ENCODE results near the gene KRT84. TPM values are rescaled to one million over a fixed set of nuclear protein-coding genes. Genes with fewer than 3 reads are reported as not detected.

Gene KRT84
- total RNA-seq, 1 experiment from 2014 or later: not detected

- no peak for TF ChIP-seq ZBTB21 (CRISPR knock-in tag; IDR thresholded peaks at IDR 0.05; ENCODE audit: borderline replicate concordance)
- TF ChIP-seq, protein P1, sequence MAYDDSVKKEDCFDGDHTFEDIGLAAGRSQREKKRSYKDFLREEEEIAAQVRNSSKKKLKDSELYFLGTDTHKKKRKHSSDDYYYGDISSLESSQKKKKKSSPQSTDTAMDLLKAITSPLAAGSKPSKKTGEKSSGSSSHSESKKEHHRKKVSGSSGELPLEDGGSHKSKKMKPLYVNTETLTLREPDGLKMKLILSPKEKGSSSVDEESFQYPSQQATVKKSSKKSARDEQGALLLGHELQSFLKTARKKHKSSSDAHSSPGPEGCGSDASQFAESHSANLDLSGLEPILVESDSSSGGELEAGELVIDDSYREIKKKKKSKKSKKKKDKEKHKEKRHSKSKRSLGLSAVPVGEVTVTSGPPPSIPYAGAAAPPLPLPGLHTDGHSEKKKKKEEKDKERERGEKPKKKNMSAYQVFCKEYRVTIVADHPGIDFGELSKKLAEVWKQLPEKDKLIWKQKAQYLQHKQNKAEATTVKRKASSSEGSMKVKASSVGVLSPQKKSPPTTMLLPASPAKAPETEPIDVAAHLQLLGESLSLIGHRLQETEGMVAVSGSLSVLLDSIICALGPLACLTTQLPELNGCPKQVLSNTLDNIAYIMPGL (CRISPR knock-in tag; IDR thresholded peaks at IDR 0.05): no peak
- no peak for TF ChIP-seq NFYB (CRISPR knock-in tag; conservative IDR thresholded peaks at IDR 0.05; ENCODE audit: low read depth)
Observed at GRCh38 chr12:52405922-52406385, 20.5 kb upstream of the KRT84 start, which contains the start of gene KRT82 (continued).

DNA sequence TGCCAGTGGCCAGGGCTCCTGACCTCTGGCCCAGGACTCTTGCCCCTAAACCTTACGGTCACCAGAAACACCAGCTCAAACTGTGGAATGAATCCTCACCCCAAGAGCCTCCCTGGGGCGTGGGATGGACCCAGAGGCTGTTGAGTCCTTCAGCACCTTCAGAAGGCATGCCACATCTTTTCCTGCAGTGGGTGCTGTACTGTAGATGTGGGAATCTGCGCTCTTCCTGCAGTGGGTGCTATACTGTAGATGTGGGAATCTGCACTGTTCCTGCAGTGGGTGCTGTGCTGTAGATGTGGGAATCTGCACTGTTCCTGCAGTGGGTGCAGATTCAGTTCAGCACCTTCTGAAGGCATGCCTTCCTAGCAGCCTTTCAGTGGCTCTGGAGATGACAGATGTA, 19.5 kb upstream of the KRT84 start:
- peaks cover 9% of the 10 kb centered on the region for H3K4me1 Mint-ChIP-seq
- no peak for ATAC-seq
- no peak for TF ChIP-seq PRDM15 (CRISPR knock-in tag; IDR thresholded peaks at IDR 0.05)
- TF ChIP-seq GRHL2 (CRISPR knock-in tag; IDR thresholded peaks at IDR 0.05; ENCODE audit: insufficient replicate concordance, severe bottlenecking): no peak
- TF ChIP-seq, protein P2, sequence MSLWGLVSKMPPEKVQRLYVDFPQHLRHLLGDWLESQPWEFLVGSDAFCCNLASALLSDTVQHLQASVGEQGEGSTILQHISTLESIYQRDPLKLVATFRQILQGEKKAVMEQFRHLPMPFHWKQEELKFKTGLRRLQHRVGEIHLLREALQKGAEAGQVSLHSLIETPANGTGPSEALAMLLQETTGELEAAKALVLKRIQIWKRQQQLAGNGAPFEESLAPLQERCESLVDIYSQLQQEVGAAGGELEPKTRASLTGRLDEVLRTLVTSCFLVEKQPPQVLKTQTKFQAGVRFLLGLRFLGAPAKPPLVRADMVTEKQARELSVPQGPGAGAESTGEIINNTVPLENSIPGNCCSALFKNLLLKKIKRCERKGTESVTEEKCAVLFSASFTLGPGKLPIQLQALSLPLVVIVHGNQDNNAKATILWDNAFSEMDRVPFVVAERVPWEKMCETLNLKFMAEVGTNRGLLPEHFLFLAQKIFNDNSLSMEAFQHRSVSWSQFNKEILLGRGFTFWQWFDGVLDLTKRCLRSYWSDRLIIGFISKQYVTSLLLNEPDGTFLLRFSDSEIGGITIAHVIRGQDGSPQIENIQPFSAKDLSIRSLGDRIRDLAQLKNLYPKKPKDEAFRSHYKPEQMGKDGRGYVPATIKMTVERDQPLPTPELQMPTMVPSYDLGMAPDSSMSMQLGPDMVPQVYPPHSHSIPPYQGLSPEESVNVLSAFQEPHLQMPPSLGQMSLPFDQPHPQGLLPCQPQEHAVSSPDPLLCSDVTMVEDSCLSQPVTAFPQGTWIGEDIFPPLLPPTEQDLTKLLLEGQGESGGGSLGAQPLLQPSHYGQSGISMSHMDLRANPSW (CRISPR knock-in tag; conservative IDR thresholded peaks at IDR 0.05; ENCODE audit: low read depth): no peak
- no peak overlapping the region for H3K4me3 Mint-ChIP-seq
- no peaks in the 10 kb centered on the region; the same call in 1 of the 2 replicates for H3K27me3 Mint-ChIP-seq (ENCODE audit: low read depth)
- CTCF ChIA-PET: interaction anchor here (1.6 kb wide), 1 partner anchor 9 kb away, joined by 10 read pairs; no protein-coding TSS in a partner anchor
- H3K36me3 Mint-ChIP-seq: peaks cover 4% of the 10 kb centered on the region; the same call in 1 of the 2 replicates
- peaks cover 7% of the 10 kb centered on the region for H3K9me3 Mint-ChIP-seq
- no peak overlapping the region for H3K27ac Mint-ChIP-seq
- POLR2A ChIA-PET: no interaction called here
- no peak for DNase-seq (ENCODE audit: low spot score)

DNA sequence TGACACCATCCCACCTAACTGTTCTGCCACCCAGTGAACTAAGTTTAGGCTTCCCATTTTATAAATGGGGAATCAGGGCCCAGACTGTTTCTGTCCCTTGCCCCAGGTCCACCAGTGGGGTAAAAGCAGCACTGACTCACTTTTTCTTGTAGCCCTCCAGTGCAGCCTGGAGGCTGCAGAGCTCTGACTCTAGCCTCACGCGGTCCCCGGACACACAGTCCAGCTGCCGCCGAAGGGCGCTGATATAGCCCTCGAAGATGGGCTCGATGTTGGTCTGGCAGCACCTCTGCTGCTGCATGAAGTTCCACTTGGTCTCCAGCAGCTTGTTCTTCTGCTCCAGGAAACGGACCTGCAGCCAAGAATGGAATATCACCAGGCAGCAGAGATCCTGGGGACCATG, 18.1 kb upstream of the KRT84 start:
- ChIA-PET CTCF (interaction anchor here (0.8 to 2.2 kb wide), 14 partner anchors 8 to 577 kb away, joined by 3 to 10 read pairs (median 4); no protein-coding TSS in a partner anchor), POLR2A (no interaction called here)
- Mint-ChIP-seq H3K9me3 (peaks cover 6% of the 10 kb centered on the region), H3K27ac (no peak overlapping the region), H3K4me3 (no peak overlapping the region), H3K27me3 (ENCODE audit: low read depth) (no peaks in the 10 kb centered on the region; the same call in 1 of the 2 replicates), H3K36me3 (peaks cover 3% of the 10 kb centered on the region; the same call in 1 of the 2 replicates), H3K4me1 (peaks cover 9% of the 10 kb centered on the region)
- no peak for DNase-seq (ENCODE audit: low spot score)
- no peak for ATAC-seq
- TF ChIP-seq E2F1 (CRISPR knock-in tag; IDR thresholded peaks at IDR 0.05): no peak
- no peak for TF ChIP-seq RORB (CRISPR knock-in tag; IDR thresholded peaks at IDR 0.05)
- TF ChIP-seq FOXP1 (CRISPR knock-in tag; IDR thresholded peaks at IDR 0.05; ENCODE audit: borderline replicate concordance): no peak
- TF ChIP-seq JUN (CRISPR knock-in tag; IDR thresholded peaks at IDR 0.05): no peak
- TF ChIP-seq, protein P3, sequence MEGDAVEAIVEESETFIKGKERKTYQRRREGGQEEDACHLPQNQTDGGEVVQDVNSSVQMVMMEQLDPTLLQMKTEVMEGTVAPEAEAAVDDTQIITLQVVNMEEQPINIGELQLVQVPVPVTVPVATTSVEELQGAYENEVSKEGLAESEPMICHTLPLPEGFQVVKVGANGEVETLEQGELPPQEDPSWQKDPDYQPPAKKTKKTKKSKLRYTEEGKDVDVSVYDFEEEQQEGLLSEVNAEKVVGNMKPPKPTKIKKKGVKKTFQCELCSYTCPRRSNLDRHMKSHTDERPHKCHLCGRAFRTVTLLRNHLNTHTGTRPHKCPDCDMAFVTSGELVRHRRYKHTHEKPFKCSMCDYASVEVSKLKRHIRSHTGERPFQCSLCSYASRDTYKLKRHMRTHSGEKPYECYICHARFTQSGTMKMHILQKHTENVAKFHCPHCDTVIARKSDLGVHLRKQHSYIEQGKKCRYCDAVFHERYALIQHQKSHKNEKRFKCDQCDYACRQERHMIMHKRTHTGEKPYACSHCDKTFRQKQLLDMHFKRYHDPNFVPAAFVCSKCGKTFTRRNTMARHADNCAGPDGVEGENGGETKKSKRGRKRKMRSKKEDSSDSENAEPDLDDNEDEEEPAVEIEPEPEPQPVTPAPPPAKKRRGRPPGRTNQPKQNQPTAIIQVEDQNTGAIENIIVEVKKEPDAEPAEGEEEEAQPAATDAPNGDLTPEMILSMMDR (IDR thresholded peaks at IDR 0.05): no peak
- TF ChIP-seq IRF1 (CRISPR knock-in tag; IDR thresholded peaks at IDR 0.05): no peak
- no peak for TF ChIP-seq CREM (CRISPR knock-in tag; IDR thresholded peaks at IDR 0.05)
- no peak for TF ChIP-seq RELA (CRISPR knock-in tag; IDR thresholded peaks at IDR 0.05; ENCODE audit: borderline replicate concordance)
- TF ChIP-seq, protein P4, sequence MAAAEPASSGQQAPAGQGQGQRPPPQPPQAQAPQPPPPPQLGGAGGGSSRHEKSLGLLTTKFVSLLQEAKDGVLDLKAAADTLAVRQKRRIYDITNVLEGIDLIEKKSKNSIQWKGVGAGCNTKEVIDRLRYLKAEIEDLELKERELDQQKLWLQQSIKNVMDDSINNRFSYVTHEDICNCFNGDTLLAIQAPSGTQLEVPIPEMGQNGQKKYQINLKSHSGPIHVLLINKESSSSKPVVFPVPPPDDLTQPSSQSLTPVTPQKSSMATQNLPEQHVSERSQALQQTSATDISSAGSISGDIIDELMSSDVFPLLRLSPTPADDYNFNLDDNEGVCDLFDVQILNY (CRISPR knock-in tag; IDR thresholded peaks at IDR 0.05): no peak
- no peak for TF ChIP-seq ATF1 (CRISPR knock-in tag; IDR thresholded peaks at IDR 0.05)
- no peak for TF ChIP-seq NR1H2 (CRISPR knock-in tag; IDR thresholded peaks at IDR 0.05)
- no peak for TF ChIP-seq ZBTB21 (CRISPR knock-in tag; IDR thresholded peaks at IDR 0.05; ENCODE audit: borderline replicate concordance)
- TF ChIP-seq NFE2L1 (CRISPR knock-in tag; IDR thresholded peaks at IDR 0.05): no peak
- no peak for TF ChIP-seq ZNF121 (CRISPR knock-in tag; IDR thresholded peaks at IDR 0.05)
- no peak for TF ChIP-seq TP53 (CRISPR knock-in tag; IDR thresholded peaks at IDR 0.05)

Measured in WTC11 (cell line).